Osteoblast (primary cell): ENCODE results near the gene AQP2. TPM values are rescaled to one million over a fixed set of nuclear protein-coding genes. Genes with fewer than 3 reads are reported as not detected.

Experiments used
- DNase-seq: peaks from one replicate; pipeline ENCODE4 v3.0.0; 2011; ENCODE audit warnings: low spot score, mixed read lengths; ENCODE audit not compliant: insufficient read length; ENCODE audit errors: missing footprints
- H2AFZ ChIP-seq: 2 replicates; pipeline ENCODE4 v1.6.0; 2011; ENCODE audit warnings: mild to moderate bottlenecking, low read length
- H3K27ac ChIP-seq: 2 replicates; pipeline ENCODE4 v1.5.1; 2011; ENCODE audit warnings: mild to moderate bottlenecking, low read depth, low read length, moderate library complexity
- H3K27me3 ChIP-seq: 2 replicates; pipeline ENCODE4 v1.6.0; 2012; ENCODE audit warnings: mild to moderate bottlenecking, control low read depth, inconsistent platforms, low read length, moderate library complexity; ENCODE audit not compliant: insufficient read depth
- H3K36me3 ChIP-seq: 2 replicates; pipeline ENCODE4 v1.5.1; 2011; ENCODE audit warnings: mild to moderate bottlenecking, low read length, control low read depth, moderate library complexity; ENCODE audit not compliant: insufficient read depth
- H3K4me1 ChIP-seq: 2 replicates; pipeline ENCODE4 v1.5.1; 2011; ENCODE audit warnings: mild to moderate bottlenecking, low read length, control low read depth, moderate library complexity; ENCODE audit not compliant: insufficient read depth
- H3K4me2 ChIP-seq: 2 replicates; pipeline ENCODE4 v1.6.0; 2011; ENCODE audit warnings: mild to moderate bottlenecking, low read length; ENCODE audit not compliant: insufficient read depth
- H3K4me3 ChIP-seq: fragments of 200-600 bp; sonication (generic); 3 replicates; pipeline ENCODE4 v1.5.1; 2012; ENCODE audit warnings: mild to moderate bottlenecking, low read length, inconsistent platforms; ENCODE audit not compliant: insufficient read depth
- H3K79me2 ChIP-seq: 2 replicates; pipeline ENCODE4 v1.6.0; 2012; ENCODE audit warnings: mild to moderate bottlenecking, low read length, control low read depth, inconsistent platforms; ENCODE audit not compliant: insufficient read depth
- H3K9me3 ChIP-seq: 2 replicates; pipeline ENCODE4 v1.5.1; 2011; ENCODE audit warnings: low read depth, low read length, control low read depth
- H4K20me1 ChIP-seq: 2 replicates; pipeline ENCODE4 v1.6.0; 2012; ENCODE audit warnings: mild to moderate bottlenecking, low read length, control low read depth; ENCODE audit not compliant: insufficient read depth
- CTCF ChIP-seq: IDR thresholded peaks from 2 replicates; pipeline ENCODE4 v1.5.1; 2011; ENCODE audit warnings: mild to moderate bottlenecking, low read depth, low read length, moderate library complexity; ENCODE audit errors: extremely low read depth
- total RNA-seq: library from RNA; depleted of rRNA; stranded (reverse); fragments of >200 nt; gene quantifications from 2 replicates; pipeline ENCODE4 v1.2.3, GENCODE V29; 2012

The AQP2 gene
- total RNA-seq, 1 donor, result not detected

- Histone ChIP-seq H4K20me1 (no peaks in the 10 kb centered on the region), H2AFZ (no peak overlapping the region), H3K79me2 (no peaks in the 10 kb centered on the region), H3K36me3 (no peaks in the 10 kb centered on the region), H3K4me1 (no peaks in the 10 kb centered on the region), H3K9me3 (no peaks in the 10 kb centered on the region), H3K27me3 (no peaks in the 10 kb centered on the region), H3K4me3 (no peak overlapping the region), H3K27ac (no peak overlapping the region), H3K4me2 (no peak overlapping the region)
- TF ChIP-seq CTCF, result no peak
- DNase-seq, result peak; percentile 30
These were observed 44.7 kb upstream of the AQP2 start for GRCh38 chr12:49905718-49906314.

- H3K36me3 ChIP-seq, result no peaks in the 10 kb centered on the region
- DNase-seq, result peak; percentile 62
- TF ChIP-seq CTCF, result no peak
- H3K27ac ChIP-seq, result no peak overlapping the region
- no peak overlapping the region for H2AFZ ChIP-seq
- H3K9me3 ChIP-seq, result no peaks in the 10 kb centered on the region
- no peaks in the 10 kb centered on the region for H4K20me1 ChIP-seq
- H3K27me3 ChIP-seq, result no peaks in the 10 kb centered on the region
- H3K79me2 ChIP-seq, result no peaks in the 10 kb centered on the region
- H3K4me3 ChIP-seq, result no peak overlapping the region
- H3K4me1 ChIP-seq, result no peaks in the 10 kb centered on the region
- no peak overlapping the region for H3K4me2 ChIP-seq
These were observed 43.2 kb upstream of the AQP2 start for GRCh38 chr12:49907352-49907751.

GRCh38 chr12:49909356-49909755 lies 41.2 kb upstream of the AQP2 start:
- no peaks in the 10 kb centered on the region for H3K9me3 ChIP-seq
- H3K36me3 ChIP-seq, result no peaks in the 10 kb centered on the region
- no peak overlapping the region for H3K4me2 ChIP-seq
- H3K4me3 ChIP-seq, result no peak overlapping the region
- no peaks in the 10 kb centered on the region for H3K4me1 ChIP-seq
- H3K27me3 ChIP-seq, result no peaks in the 10 kb centered on the region
- no peak overlapping the region for H2AFZ ChIP-seq
- no peak for TF ChIP-seq CTCF
- no peaks in the 10 kb centered on the region for H3K79me2 ChIP-seq
- no peaks in the 10 kb centered on the region for H4K20me1 ChIP-seq
- no peak overlapping the region for H3K27ac ChIP-seq
- no peak for DNase-seq

GRCh38 chr12:49909826-49910225 lies 40.7 kb upstream of the AQP2 start:
- H3K4me2 ChIP-seq, result no peak overlapping the region

More at GRCh38 chr12:49909826-49910225, 40.7 kb upstream of the AQP2 start:
- no peaks in the 10 kb centered on the region for H3K9me3 ChIP-seq
- H4K20me1 ChIP-seq, result no peaks in the 10 kb centered on the region
- no peak overlapping the region for H2AFZ ChIP-seq
- H3K27ac ChIP-seq, result no peak overlapping the region
- H3K4me1 ChIP-seq, result no peaks in the 10 kb centered on the region
- H3K36me3 ChIP-seq, result no peaks in the 10 kb centered on the region
- no peaks in the 10 kb centered on the region for H3K79me2 ChIP-seq
- no peak for TF ChIP-seq CTCF
- no peak overlapping the region for H3K4me3 ChIP-seq
- no peaks in the 10 kb centered on the region for H3K27me3 ChIP-seq
- DNase-seq, result peak; percentile 62
